ENCODE measurements around the gene SLC16A12. TPM values are rescaled to one million over a fixed set of nuclear protein-coding genes. Genes with fewer than 3 reads are reported as not detected.

SLC16A12 gene
- total RNA-seq, 4 donors from 2014 or later = 0.97 to 3.1 (median 1.4) TPM

DNA sequence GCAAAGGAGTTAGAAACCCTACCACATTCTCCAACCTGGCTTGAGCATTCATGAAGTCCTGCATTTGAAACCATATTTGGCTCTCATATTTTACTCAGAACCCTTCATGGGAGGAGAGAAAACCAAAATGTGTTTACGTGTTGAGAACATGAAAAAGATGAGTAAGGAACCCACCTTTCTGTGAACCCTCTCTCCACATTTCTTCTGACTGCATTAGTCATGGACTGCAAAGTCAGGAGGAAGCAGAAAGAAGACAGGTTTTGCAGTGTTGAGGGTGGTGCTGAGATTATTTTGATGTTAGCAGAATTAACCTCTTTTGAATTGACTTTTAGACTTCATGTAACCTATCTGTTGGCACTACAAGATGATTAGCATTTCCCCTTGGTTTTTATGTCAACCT is 152.6 kb downstream of the SLC16A12 start:
- intact Hi-C loops (cut with DNase I; ENCODE audit: low total_unique reads) (no loop called here), in situ Hi-C loops (cut with MboI; ENCODE audit: low sequenced_read_pairs in 4 of 4) (loop anchor here in 1 of 4 donors (25.0 kb wide), 1 partner anchor 95 kb away; no protein-coding TSS in a partner anchor)
- TF ChIP-seq POLR2A (IDR thresholded peaks at IDR 0.05) (no peak), CTCF (IDR thresholded peaks at IDR 0.05 in 4 of 5, conservative IDR thresholded peaks at IDR 0.05 in 1 of 5) (no peak)
- ATAC-seq (no peak), DNase-seq (no peak)
- Histone ChIP-seq H3K4me3 (no peak overlapping the region), H3K36me3 (no peaks in the 10 kb centered on the region), H3K27me3 (no peaks in the 10 kb centered on the region), H3K4me1 (no peaks in the 10 kb centered on the region), H3K9me3 (no peaks in the 10 kb centered on the region), H3K27ac (no peak overlapping the region)

Other genes with a start within 250 kb of the SLC16A12 start
- 1 to 10 TPM in 1 of 4 donors, under 1 TPM in 3; 0.41 to 2.1 (median 0.78) TPM for gene IFIT2, start 233.5 kb downstream of the SLC16A12 start, total RNA-seq
- 1 to 10 TPM; 2.2 to 8.9 (median 3.7) TPM for gene IFIT3, start 207.6 kb downstream of the SLC16A12 start, total RNA-seq
- gene IFIT1B, start 157.5 kb downstream of the SLC16A12 start, total RNA-seq = not detected
- gene IFIT1, start 143.0 kb downstream of the SLC16A12 start, total RNA-seq = 1 to 10 TPM; 1.8 to 8.9 (median 3.0) TPM
- 1 to 10 TPM; 2.4 to 5.5 (median 3.3) TPM for gene IFIT5, start 121.0 kb downstream of the SLC16A12 start, total RNA-seq
- gene PANK1, start 109.6 kb upstream of the SLC16A12 start, total RNA-seq = 10 to 100 TPM in 1 of 4 donors, 1 to 10 TPM in 3; 7.3 to 16.3 (median 9.0) TPM
- gene KIF20B, start 166.0 kb upstream of the SLC16A12 start, total RNA-seq = 1 to 10 TPM in 1 of 4 donors, under 1 TPM in 3; 0.65 to 1.0 (median 0.86) TPM